Type B pancreatic cell (in vitro differentiated cells): ENCODE data around the gene TMBIM1. TPM values are rescaled to one million over a fixed set of nuclear protein-coding genes. Genes with fewer than 3 reads are reported as not detected.

Experiments used
- DNase-seq: peaks from one replicate; pipeline ENCODE4 v3.0.0; 2021; ENCODE audit warnings: mixed read lengths; ENCODE audit not compliant: unreplicated experiment; ENCODE audit errors: extremely low spot score
- H3K27ac Mint-ChIP-seq: 2 replicates; pipeline ENCODE4 v1.8.0; 2021; ENCODE audit warnings: mild to moderate bottlenecking, mixed read lengths
- H3K27me3 Mint-ChIP-seq: 2 replicates; pipeline ENCODE4 v1.8.0; 2021; ENCODE audit warnings: mixed read lengths
- H3K36me3 Mint-ChIP-seq: 2 replicates; pipeline ENCODE4 v1.8.0; 2021; ENCODE audit warnings: mixed read lengths
- H3K4me1 Mint-ChIP-seq: one replicate; pipeline ENCODE4 v1.8.0; 2021; ENCODE audit warnings: mixed read lengths; ENCODE audit not compliant: unreplicated experiment
- H3K4me3 Mint-ChIP-seq: 2 replicates; pipeline ENCODE4 v1.8.0; 2021; ENCODE audit warnings: mild to moderate bottlenecking, mixed read lengths
- H3K9me3 Mint-ChIP-seq: 2 replicates; pipeline ENCODE4 v1.8.0; 2021; ENCODE audit warnings: mixed read lengths
- CTCF ChIP-seq: fragments of 200-600 bp; sonication (generic); conservative IDR thresholded peaks from 2 replicates; pipeline ENCODE4 v1.5.0; 2021; ENCODE audit warnings: antibody characterized with exemption, mild to moderate bottlenecking
- total RNA-seq: library from RNA; stranded (reverse); gene quantifications from 2 replicates; pipeline ENCODE4 v1.2.1, GENCODE V29; 2021; ENCODE audit warnings: low replicate concordance

TMBIM1 gene
- total RNA-seq, 1 donor from 2014 or later: 94.5 TPM

- Mint-ChIP-seq H3K4me1 (peaks cover 27% of the 10 kb centered on the region), H3K9me3 (no peaks in the 10 kb centered on the region), H3K4me3 (no peak overlapping the region), H3K27me3 (no peaks in the 10 kb centered on the region), H3K36me3 (peaks cover 12% of the 10 kb centered on the region), H3K27ac (no peak overlapping the region)
- no peak for TF ChIP-seq CTCF
- DNase-seq: no peak
These were observed 35.5 kb downstream of the TMBIM1 start for GRCh38 chr2:218256612-218257350.

- no peak for TF ChIP-seq CTCF
- H3K36me3 Mint-ChIP-seq: peaks cover 12% of the 10 kb centered on the region
These were observed 36.9 kb downstream of the TMBIM1 start for GRCh38 chr2:218255446-218255845.

GRCh38 chr2:218253232-218253625, 39.1 kb downstream of the TMBIM1 start:
- DNase-seq: no peak
- Mint-ChIP-seq H3K27ac (no peak overlapping the region), H3K9me3 (no peaks in the 10 kb centered on the region), H3K36me3 (peaks cover 25% of the 10 kb centered on the region), H3K27me3 (no peaks in the 10 kb centered on the region), H3K4me3 (no peak overlapping the region), H3K4me1 (no peaks in the 10 kb centered on the region)
- TF ChIP-seq CTCF: no peak

More at GRCh38 chr2:218255446-218255845, 36.9 kb downstream of the TMBIM1 start:
- peaks cover 18% of the 10 kb centered on the region for H3K4me1 Mint-ChIP-seq
- H3K27me3 Mint-ChIP-seq: no peaks in the 10 kb centered on the region
- no peak for DNase-seq
- H3K4me3 Mint-ChIP-seq: no peak overlapping the region
- H3K27ac Mint-ChIP-seq: no peak overlapping the region
- no peaks in the 10 kb centered on the region for H3K9me3 Mint-ChIP-seq

GRCh38 chr2:218252509-218253231, 39.6 kb downstream of the TMBIM1 start:
- DNase-seq: no peak
- Mint-ChIP-seq H3K4me3 (no peak overlapping the region), H3K27ac (no peak overlapping the region), H3K27me3 (no peaks in the 10 kb centered on the region), H3K9me3 (no peaks in the 10 kb centered on the region), H3K4me1 (no peaks in the 10 kb centered on the region), H3K36me3 (peaks cover 28% of the 10 kb centered on the region)
- no peak for TF ChIP-seq CTCF

- H3K4me3 Mint-ChIP-seq: no peak overlapping the region
- H3K27ac Mint-ChIP-seq: no peak overlapping the region
- DNase-seq: no peak
- no peaks in the 10 kb centered on the region for H3K27me3 Mint-ChIP-seq
- H3K4me1 Mint-ChIP-seq: peaks cover 4% of the 10 kb centered on the region
- no peaks in the 10 kb centered on the region for H3K9me3 Mint-ChIP-seq
- TF ChIP-seq CTCF: no peak
- H3K36me3 Mint-ChIP-seq: peaks cover 23% of the 10 kb centered on the region
These were observed 42.6 kb downstream of the TMBIM1 start for GRCh38 chr2:218249691-218250090.
